Measurements from ENCODE around the gene SAP30BP. TPM values are rescaled to one million over a fixed set of nuclear protein-coding genes. Genes with fewer than 3 reads are reported as not detected.

SAP30BP gene
- total and polyA plus RNA-seq, 10 of the 15 experiments (the other 5 are each of a cell fraction or from before 2014, with no cell fraction given): 57.9 to 166 (median 94.5) TPM

GRCh38 chr17:75706042-75706728 is 39.0 kb downstream of the SAP30BP start:
- POLR2A ChIA-PET: no interaction called here

GRCh38 chr17:75707079-75707571 is 40.0 kb downstream of the SAP30BP start:
- Histone ChIP-seq H3K9me3 (replicated peaks; ENCODE audit: control insufficient read depth, insufficient read depth, low read length) (no peaks in the 10 kb centered on the region), H2AFZ (ENCODE audit: control insufficient read depth, low read depth, low read length) (no peak overlapping the region), H3K27me3 (replicated peaks in 1 of 2; ENCODE audit: control insufficient read depth in 2 of 2, insufficient read depth in 2 of 2, low read length in 1 of 2) (no peaks in the 10 kb centered on the region), H3K79me2 (ENCODE audit: control insufficient read depth, insufficient read depth, low read length) (no peaks in the 10 kb centered on the region), H3K4me2 (ENCODE audit: control insufficient read depth, insufficient read depth) (no peak overlapping the region), H3K36me3 (ENCODE audit: control insufficient read depth in 2 of 2, insufficient read depth in 2 of 2, low read length in 1 of 2) (peaks cover 33 to 35% of the 10 kb centered on the region in 2 experiments), H3K27ac (ENCODE audit: control insufficient read depth, insufficient read depth) (no peak overlapping the region), H3K4me3 (no peak overlapping the region), H3K9ac (ENCODE audit: control insufficient read depth, insufficient read depth, low read length) (no peak overlapping the region), H3K4me1 (ENCODE audit: control insufficient read depth, insufficient read depth, low read length) (no peaks in the 10 kb centered on the region), H4K20me1 (ENCODE audit: control insufficient read depth, insufficient read depth) (no peaks in the 10 kb centered on the region)
- POLR2A ChIA-PET: no interaction called here
- ATAC-seq (no peak), DNase-seq (ENCODE audit: low read depth, low spot score) (no peak), FAIRE-seq (no peak)
- no TSS peak for BruUV-seq (replicated peaks)
- TF ChIP-seq ZBTB33 (IDR thresholded peaks at IDR 0.05): no peak
- TF ChIP-seq POLR2AphosphoS5 (IDR thresholded peaks at IDR 0.05; ENCODE audit: low read length): 0 out of 2 replicates have a peak, but pooled peaks have one; percentile 11
- no peak for TF ChIP-seq NRF1 (conservative IDR thresholded peaks at IDR 0.05; ENCODE audit: low read depth, low read length)
- in situ Hi-C loops (cut with MboI): no loop called here
- WGBS (ENCODE audit: insufficient coverage, insufficient replicate concordance, low lambda C conversion rate, missing lambda C conversion rate): 90% methylated on average over 11 of the region's 12 CpGs
- intact Hi-C loops (cut with micrococcal nuclease; ENCODE audit: unreplicated experiment): no loop called here
- CTCF ChIA-PET: no interaction called here
- SMC1A ChIA-PET (ENCODE audit: uncharacterized antibody, unreplicated experiment): interaction anchor here (0.8 kb wide), 1 partner anchor 95 kb away, joined by 3 read pairs; no protein-coding TSS in a partner anchor
- RAD21 ChIA-PET (ENCODE audit: unreplicated experiment): no interaction called here

More at GRCh38 chr17:75706042-75706728, 39.0 kb downstream of the SAP30BP start:
- Histone ChIP-seq H3K9me3 (replicated peaks; ENCODE audit: control insufficient read depth, insufficient read depth, low read length) (no peaks in the 10 kb centered on the region), H3K9ac (ENCODE audit: control insufficient read depth, insufficient read depth, low read length) (no peak overlapping the region), H3K27me3 (replicated peaks in 1 of 2; ENCODE audit: control insufficient read depth in 2 of 2, insufficient read depth in 2 of 2, low read length in 1 of 2) (no peaks in the 10 kb centered on the region), H3K79me2 (ENCODE audit: control insufficient read depth, insufficient read depth, low read length) (no peaks in the 10 kb centered on the region), H2AFZ (ENCODE audit: control insufficient read depth, low read depth, low read length) (no peak overlapping the region), H3K4me1 (ENCODE audit: control insufficient read depth, insufficient read depth, low read length) (no peaks in the 10 kb centered on the region), H4K20me1 (ENCODE audit: control insufficient read depth, insufficient read depth) (no peaks in the 10 kb centered on the region), H3K27ac (ENCODE audit: control insufficient read depth, insufficient read depth) (no peak overlapping the region), H3K36me3 (ENCODE audit: control insufficient read depth in 2 of 2, insufficient read depth in 2 of 2, low read length in 1 of 2) (peaks cover 35 to 38% of the 10 kb centered on the region in 2 experiments), H3K4me2 (ENCODE audit: control insufficient read depth, insufficient read depth) (no peak overlapping the region), H3K4me3 (no peak overlapping the region)
- FAIRE-seq: no peak
- ChIA-PET CTCF (no interaction called here), RAD21 (ENCODE audit: unreplicated experiment) (no interaction called here), SMC1A (ENCODE audit: uncharacterized antibody, unreplicated experiment) (interaction anchor here (0.8 kb wide), 1 partner anchor 96 kb away, joined by 3 read pairs; no protein-coding TSS in a partner anchor)
- no peak for ATAC-seq
- WGBS (ENCODE audit: insufficient coverage, insufficient replicate concordance, low lambda C conversion rate, missing lambda C conversion rate): 93% methylated on average over 19 of the region's 20 CpGs
- in situ Hi-C loops (cut with MboI): no loop called here
- DNase-seq (ENCODE audit: low read depth, low spot score): no peak
- intact Hi-C loops (cut with micrococcal nuclease; ENCODE audit: unreplicated experiment): no loop called here
- TSS peak; percentile 11 for BruUV-seq (replicated peaks)
- no peak for TF ChIP-seq CHD1 (IDR thresholded peaks at IDR 0.05; ENCODE audit: low read depth, low read length)
- TF ChIP-seq POLR2A (IDR thresholded peaks at IDR 0.05; ENCODE audit: low read depth, low read length): 0 out of 2 replicates have a peak, but pooled peaks have one; percentile 26
